ELF-1 (cell line): ENCODE measurements around the gene GP1BB.

Experiments
- DNase-seq: peaks from one replicate; pipeline ENCODE4 v3.0.0-alpha.2; 2016; ENCODE audit warnings: low read depth, low spot score

Gene GP1BB

DNA sequence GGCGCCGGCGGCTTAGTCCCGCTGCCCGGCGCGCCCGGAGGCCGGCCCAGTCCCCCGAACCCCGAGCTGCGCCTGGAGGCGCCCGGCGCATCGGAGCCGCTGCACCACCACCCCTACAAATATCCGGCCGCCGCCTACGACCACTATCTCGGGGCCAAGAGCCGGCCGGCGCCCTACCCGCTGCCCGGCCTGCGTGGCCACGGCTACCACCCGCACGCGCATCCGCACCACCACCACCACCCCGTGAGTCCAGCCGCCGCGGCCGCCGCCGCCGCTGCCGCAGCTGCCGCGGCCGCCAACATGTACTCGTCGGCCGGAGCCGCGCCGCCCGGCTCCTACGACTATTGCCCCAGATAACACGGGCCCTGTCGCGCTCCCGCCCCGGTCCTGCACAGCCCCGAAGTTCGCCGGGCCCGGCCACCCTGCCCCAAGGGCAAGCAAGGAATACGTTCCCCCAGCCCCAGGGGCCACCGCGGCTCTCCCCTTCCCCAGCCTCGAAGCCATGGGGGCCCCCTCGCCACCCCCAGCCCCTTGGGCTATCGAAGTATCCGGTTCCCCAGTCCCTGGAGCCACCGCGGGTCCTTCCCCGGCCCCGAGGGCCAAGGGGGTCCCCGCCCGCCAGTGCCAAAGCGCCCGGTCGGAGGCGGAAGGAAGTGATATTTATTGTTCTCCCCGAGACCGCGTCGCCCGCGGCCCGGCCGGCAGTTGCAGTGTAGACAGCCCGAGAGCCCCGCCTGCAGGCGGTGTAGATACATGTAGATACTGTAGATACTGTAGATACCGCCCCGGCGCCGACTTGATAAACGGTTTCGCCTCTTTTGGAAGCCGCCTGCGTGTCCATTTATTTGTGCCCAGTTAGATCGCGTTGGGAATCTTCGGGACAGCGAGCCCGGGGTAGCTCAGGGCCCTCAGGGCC lies 43.4 kb downstream of the GP1BB start:
- peak; percentile 62 for DNase-seq

DNA sequence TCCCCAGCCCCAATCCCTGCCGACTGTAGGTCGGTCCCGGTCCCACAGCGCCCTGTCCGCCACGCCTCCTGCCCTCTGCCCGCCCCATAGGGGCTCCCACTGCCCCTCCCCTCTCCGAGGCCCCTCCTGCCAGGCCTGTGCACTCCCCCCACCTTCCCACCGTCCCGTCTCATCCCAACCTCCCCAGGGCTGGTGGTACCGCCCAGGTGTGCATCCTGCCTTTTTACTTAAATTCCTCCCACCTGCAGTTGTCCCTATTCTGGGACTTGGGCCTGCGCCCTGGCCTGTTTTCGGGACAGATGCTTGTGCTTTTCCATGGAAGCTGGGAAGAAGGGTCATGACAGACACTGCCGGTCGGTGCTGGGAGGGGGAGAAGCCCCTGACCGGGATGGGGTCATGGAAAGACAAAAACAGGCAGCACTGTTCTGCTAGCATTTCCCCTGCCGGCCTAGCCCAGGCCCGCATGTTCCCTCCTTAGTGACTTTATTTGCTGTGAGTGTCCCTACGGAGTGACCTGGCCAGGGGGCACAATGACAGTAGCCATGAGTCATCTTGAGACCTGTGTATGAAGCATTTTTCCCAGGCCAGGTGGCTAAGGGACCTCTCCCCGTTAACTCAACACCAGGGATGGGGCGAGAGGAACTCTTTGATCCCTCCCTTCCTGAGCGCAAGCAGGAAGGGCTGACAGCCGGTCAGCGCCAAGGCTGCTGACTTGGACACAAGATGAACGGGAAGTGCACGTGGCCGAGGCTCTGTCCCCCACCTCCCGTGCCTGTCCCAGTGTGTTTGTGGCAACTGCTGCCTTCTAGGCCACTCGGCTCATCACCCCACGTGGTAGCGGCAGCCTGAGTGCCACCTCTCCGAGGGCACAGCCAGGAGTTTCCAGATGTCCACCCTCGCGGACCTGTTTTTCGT lies 44.3 kb downstream of the GP1BB start:
- DNase-seq = no peak

DNA sequence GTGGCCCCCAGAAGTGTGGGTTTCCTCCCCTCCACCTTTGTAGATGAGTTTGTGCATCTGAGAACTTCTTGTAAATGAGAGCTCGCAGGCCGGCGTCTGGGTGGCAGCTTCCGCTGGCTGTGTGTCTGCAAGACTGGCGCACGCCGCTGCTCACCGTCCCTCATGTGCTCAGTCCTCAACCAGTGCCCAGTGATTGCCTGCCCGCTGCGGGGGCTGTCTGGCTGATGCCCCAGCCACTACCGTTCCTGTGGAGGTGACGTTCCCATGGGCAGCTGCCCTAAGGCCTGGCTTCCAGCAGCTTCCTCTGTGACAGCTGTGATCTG lies 46.0 kb downstream of the GP1BB start:
- DNase-seq = no peak

- DNase-seq = no peak
These were observed 47.2 kb downstream of the GP1BB start for GRCh38 chr22:19770349-19771220.

GRCh38 chr22:19772422-19772672 lies 49.0 kb downstream of the GP1BB start:
- DNase-seq = no peak

DNA sequence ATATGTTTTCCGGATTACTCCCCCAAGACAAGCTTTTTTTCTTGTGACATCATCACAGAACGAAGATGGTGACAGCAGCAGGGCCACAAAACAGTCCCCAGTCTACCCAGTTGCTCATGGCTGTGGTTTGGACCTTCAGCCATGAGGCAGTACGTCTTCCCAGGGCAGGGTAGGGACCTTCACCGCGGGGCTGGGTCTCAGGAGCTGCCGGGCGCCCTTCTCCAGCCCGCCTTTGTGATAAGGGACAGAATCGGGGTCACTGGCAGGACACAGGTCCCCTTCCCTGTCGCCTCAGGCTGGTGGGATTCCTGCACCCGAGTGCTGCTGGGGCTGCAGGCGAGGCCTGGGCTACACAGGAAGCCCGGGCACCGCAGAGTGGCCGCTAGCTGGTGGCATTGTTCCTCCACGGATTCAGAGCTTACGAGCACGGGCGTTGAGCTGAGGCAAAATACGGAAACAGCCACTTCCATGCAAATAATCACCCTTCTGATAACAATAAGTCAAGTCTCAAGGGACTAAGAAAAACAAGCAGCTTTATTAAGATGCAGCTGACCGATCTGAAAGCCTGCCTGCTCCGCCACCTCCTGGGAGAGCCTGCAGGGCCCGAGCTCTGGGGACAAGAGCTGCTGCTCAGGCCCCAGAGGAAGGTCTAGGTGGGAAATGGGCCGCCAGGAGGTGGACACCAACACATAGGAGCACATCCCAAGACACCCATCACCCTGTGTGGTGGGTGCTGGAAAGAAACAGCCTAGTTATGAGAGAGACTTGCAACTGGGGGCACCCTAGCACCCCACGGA lies 49.5 kb downstream of the GP1BB start:
- no peak for DNase-seq

DNA sequence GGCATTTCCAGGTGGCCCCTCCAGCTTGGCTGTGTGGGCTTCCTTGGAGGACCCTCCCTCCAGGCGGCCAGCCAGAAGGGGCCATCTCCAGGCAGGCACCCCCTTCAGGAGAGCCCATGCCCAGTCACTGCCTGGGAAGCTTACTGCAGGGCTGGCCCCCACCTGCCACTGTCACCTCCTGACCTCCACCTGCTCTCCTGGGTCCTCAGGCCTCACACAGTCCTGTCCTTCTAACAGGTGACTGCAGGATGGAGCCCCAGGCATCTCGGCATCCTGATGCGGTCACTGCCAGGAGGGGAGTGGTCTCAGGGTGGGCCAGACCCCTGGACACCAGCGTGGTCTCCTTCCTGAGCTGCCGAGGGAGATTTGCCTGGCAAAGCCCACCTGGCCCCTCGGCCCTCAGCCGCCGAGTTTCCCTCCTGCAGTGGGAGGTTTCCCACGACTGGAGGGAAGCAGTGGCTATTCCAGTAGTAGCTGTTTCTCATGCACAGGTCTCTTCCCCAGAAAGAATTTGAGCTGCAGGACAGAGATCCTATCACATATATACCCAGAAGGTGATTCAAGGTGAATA lies 50.2 kb downstream of the GP1BB start:
- no peak for DNase-seq
